ENCODE measurements around the gene SUN5.

DNA sequence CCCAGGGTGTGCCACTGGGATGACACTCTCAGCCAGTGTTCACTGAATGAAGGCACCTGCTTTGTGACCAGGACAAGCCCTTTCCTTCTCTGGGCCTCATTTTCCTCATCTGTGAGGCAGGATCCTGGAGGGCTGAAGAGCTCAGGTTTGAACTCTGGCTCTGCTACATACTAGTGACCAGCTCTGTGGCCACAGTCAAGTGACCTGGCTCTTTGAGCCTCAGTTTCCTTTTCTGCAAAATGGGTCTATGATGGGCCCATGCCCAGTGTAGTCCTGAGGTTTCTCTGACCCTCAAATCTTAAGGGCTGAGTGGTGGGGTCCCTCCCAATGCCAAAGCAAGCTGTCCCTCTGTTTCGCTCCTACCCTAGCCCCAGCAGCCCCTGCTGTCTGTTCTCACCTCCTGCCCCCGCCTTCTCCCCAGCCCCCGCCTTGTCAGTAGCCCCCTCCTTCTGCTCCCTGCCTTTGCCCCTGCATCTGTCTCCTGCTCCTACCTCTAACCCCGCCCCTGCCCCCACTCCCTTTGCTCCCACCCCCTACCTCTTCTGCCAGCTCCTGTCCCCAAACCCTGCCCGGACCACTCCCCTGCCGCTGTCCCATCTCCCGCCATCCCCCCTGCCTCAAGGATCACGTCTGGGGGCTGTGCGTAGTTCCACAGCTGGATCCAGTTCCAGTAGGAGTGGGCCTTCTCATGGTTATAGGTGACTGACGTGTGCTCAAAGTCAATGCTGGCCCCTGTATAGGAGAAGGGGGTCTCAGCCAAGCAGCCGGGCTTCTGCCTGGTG lies 17.0 kb downstream of the SUN5 start:
- TF ChIP-seq, protein P1, sequence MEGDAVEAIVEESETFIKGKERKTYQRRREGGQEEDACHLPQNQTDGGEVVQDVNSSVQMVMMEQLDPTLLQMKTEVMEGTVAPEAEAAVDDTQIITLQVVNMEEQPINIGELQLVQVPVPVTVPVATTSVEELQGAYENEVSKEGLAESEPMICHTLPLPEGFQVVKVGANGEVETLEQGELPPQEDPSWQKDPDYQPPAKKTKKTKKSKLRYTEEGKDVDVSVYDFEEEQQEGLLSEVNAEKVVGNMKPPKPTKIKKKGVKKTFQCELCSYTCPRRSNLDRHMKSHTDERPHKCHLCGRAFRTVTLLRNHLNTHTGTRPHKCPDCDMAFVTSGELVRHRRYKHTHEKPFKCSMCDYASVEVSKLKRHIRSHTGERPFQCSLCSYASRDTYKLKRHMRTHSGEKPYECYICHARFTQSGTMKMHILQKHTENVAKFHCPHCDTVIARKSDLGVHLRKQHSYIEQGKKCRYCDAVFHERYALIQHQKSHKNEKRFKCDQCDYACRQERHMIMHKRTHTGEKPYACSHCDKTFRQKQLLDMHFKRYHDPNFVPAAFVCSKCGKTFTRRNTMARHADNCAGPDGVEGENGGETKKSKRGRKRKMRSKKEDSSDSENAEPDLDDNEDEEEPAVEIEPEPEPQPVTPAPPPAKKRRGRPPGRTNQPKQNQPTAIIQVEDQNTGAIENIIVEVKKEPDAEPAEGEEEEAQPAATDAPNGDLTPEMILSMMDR (IDR thresholded peaks at IDR 0.05) = no peak
- TF ChIP-seq POLR2A (IDR thresholded peaks at IDR 0.05) = no peak

All from ovary (tissue), 3 donors.